Nephron (organoid): ENCODE data around the gene NEAT1.

Experiments
- H3K27ac Mint-ChIP-seq, 3 experiments: 2 replicates each; pipeline ENCODE4 v1.8.0; 2020; ENCODE audit warnings: mixed read lengths in 3 of 3, mild to moderate bottlenecking in 2 of 3, moderate library complexity in 1 of 3
- H3K27me3 Mint-ChIP-seq: 2 replicates; pipeline ENCODE4 v1.8.0; 2021; ENCODE audit warnings: low read depth, mild to moderate bottlenecking, moderate library complexity, mixed read lengths
- H3K36me3 Mint-ChIP-seq: 2 replicates; pipeline ENCODE4 v1.8.0; 2020; ENCODE audit warnings: low read depth, mixed read lengths
- H3K4me1 Mint-ChIP-seq: 2 replicates; pipeline ENCODE4 v1.8.0; 2020; ENCODE audit warnings: mixed read lengths
- H3K4me3 Mint-ChIP-seq, 3 experiments: 2 replicates each; pipeline ENCODE4 v1.8.0; 2020; ENCODE audit warnings: mild to moderate bottlenecking in 3 of 3, mixed read lengths in 3 of 3, moderate library complexity in 2 of 3
- H3K9me3 Mint-ChIP-seq: 2 replicates; pipeline ENCODE4 v1.8.0; 2020; ENCODE audit warnings: mixed read lengths
- TF ChIP-seq, protein P1 (sequence below), 3 experiments: fragments of 200-600 bp; sonication (generic); IDR thresholded peaks; one replicate each; pipeline ENCODE4 v1.5.0; 2021; ENCODE audit warnings: antibody characterized with exemption in 3 of 3; ENCODE audit not compliant: unreplicated experiment in 3 of 3

The NEAT1 gene

DNA sequence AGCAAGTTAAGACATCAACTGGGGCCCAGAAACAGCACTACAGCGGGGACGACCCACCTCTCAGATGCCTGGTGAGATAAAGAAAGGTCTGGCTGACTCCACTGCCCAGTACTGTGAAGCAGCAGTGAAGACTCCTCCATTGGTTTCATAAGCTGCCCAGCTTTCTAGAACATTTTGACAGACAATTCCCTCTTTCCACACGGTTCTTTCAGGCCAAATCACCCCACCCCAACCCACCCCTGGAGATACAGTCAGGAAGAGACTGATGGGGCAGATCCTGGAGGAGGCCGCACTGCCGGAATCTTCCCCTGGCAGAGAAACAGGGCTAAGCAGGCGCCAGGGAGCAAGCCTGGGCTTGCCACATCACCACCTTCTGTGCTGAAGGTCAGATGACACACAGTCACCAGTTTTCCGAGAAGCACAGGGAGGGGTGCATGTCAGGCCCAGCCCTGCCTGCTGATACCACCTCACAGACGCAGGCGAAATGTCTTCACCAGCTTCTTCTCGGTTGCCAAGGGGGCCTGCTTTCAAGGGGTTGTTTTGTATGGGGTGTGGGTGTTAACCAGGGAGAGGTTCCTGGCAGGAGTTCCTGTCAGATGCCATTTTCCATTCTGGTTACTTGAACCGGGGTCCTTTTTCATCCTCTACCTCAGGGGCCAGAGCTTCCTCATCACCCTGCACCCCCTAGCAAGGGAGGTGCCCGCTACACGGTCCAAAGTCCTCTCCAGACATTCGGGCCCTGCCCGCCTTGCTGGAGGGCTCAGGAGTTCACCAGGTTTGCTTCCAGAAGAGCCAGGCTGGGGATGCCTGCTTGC is 1.4 kb upstream of the NEAT1 start:
- TF ChIP-seq, protein P1, sequence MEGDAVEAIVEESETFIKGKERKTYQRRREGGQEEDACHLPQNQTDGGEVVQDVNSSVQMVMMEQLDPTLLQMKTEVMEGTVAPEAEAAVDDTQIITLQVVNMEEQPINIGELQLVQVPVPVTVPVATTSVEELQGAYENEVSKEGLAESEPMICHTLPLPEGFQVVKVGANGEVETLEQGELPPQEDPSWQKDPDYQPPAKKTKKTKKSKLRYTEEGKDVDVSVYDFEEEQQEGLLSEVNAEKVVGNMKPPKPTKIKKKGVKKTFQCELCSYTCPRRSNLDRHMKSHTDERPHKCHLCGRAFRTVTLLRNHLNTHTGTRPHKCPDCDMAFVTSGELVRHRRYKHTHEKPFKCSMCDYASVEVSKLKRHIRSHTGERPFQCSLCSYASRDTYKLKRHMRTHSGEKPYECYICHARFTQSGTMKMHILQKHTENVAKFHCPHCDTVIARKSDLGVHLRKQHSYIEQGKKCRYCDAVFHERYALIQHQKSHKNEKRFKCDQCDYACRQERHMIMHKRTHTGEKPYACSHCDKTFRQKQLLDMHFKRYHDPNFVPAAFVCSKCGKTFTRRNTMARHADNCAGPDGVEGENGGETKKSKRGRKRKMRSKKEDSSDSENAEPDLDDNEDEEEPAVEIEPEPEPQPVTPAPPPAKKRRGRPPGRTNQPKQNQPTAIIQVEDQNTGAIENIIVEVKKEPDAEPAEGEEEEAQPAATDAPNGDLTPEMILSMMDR (IDR thresholded peaks at IDR 0.05; ENCODE audit: unreplicated experiment in 3 of 3) = no peak
- H3K27me3 Mint-ChIP-seq = no peaks in the 10 kb centered on the region
- peak overlapping the region; percentile 91 to 99 (median 92) for H3K4me3 Mint-ChIP-seq
- H3K36me3 Mint-ChIP-seq = peaks cover 13% of the 10 kb centered on the region
- H3K4me1 Mint-ChIP-seq = peaks cover 84% of the 10 kb centered on the region
- no peaks in the 10 kb centered on the region for H3K9me3 Mint-ChIP-seq
- H3K27ac Mint-ChIP-seq = peak overlapping the region; percentile 99 to 100 (median 99)

DNA sequence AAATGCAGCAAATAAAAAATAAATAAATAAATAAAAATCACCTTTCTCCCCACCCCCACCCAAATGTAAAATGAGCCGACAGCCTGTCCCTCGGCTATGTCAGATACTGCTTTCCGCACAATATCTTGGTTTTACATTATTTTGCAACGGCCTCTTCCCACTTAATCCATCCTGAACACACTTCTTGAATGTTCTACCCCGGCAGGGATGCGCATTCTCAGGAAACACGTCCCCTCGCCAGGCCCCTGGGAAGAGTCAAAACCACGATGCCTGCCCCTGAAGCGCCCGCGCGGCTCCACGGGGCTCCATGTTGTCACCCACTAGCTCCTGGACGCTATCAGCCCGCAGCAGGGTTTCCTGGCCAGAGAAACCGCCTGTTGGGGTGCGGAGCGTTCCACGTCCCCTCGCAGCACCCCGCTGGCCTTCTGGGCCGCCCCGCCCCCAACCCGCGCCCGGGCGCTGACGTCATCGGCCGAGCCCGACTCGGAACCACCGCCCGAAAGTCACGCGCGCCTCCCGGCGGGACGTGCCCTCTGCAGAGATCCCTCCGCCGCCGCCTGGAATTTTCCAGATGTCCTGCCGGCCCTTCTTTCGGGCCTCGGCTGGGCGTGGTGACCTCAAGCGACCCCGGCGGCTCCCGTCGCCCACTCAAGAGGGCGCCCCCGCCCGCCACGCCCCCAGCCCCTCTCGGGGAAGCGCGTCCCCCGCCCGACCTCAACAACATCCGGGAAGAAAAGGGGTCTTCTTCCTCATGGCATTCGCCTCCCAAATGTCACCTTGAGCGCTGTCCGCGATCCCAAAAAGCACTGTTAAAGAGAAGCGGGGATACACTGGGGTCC is 585 bp upstream of the NEAT1 start:
- Mint-ChIP-seq H3K4me3 (peak overlapping the region; percentile 91 to 99 (median 92)), H3K27ac (peak overlapping the region; percentile 99 to 100 (median 99)), H3K27me3 (no peaks in the 10 kb centered on the region), H3K9me3 (no peaks in the 10 kb centered on the region), H3K4me1 (peaks cover 85% of the 10 kb centered on the region), H3K36me3 (peaks cover 19% of the 10 kb centered on the region)
- TF ChIP-seq, protein P1 (IDR thresholded peaks at IDR 0.05; ENCODE audit: unreplicated experiment in 3 of 3) = no peak

DNA sequence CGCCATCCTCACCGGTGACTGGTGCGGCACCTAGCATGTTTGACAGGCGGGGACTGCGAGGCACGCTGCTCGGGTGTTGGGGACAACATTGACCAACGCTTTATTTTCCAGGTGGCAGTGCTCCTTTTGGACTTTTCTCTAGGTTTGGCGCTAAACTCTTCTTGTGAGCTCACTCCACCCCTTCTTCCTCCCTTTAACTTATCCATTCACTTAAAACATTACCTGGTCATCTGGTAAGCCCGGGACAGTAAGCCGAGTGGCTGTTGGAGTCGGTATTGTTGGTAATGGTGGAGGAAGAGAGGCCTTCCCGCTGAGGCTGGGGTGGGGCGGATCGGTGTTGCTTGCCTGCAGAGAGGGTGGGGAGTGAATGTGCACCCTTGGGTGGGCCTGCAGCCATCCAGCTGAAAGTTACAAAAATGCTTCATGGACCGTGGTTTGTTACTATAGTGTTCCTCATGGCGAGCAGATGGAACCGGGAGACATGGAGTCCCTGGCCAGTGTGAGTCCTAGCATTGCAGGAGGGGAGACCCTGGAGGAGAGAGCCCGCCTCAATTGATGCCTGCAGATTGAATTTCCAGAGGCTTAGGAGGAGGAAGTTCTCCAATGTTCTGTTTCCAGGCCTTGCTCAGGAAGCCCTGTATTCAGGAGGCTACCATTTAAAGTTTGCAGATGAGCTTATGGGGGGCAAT is 1.1 kb downstream of the NEAT1 start:
- H3K36me3 Mint-ChIP-seq = peaks cover 26% of the 10 kb centered on the region
- peaks cover 85% of the 10 kb centered on the region for H3K4me1 Mint-ChIP-seq
- H3K27ac Mint-ChIP-seq = peak overlapping the region; percentile 99 to 100 (median 99)
- peak overlapping the region; percentile 91 to 99 (median 92) for H3K4me3 Mint-ChIP-seq
- TF ChIP-seq, protein P1 (IDR thresholded peaks at IDR 0.05; ENCODE audit: unreplicated experiment in 3 of 3) = no peak
- no peaks in the 10 kb centered on the region for H3K27me3 Mint-ChIP-seq
- no peaks in the 10 kb centered on the region for H3K9me3 Mint-ChIP-seq

DNA sequence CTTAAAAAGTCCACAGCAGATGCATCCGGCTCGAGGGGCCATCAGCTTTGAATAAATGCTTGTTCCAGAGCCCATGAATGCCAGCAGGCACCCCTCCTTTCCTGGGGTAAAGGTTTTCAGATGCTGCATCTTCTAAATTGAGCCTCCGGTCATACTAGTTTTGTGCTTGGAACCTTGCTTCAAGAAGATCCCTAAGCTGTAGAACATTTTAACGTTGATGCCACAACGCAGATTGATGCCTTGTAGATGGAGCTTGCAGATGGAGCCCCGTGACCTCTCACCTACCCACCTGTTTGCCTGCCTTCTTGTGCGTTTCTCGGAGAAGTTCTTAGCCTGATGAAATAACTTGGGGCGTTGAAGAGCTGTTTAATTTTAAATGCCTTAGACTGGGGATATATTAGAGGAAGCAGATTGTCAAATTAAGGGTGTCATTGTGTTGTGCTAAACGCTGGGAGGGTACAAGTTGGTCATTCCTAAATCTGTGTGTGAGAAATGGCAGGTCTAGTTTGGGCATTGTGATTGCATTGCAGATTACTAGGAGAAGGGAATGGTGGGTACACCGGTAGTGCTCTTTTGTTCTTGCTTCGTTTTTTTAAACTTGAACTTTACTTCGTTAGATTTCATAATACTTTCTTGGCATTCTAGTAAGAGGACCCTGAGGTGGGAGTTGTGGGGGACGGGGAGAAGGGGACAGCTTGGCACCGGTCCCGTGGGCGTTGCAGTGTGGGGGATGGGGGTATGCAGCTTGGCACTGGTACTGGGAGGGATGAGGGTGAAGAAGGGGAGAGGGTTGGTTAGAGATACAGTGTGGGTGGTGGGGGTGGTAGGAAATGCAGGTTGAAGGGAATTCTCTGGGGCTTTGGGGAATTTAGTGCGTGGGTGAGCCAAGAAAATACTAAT is 1.9 kb downstream of the NEAT1 start:
- peaks cover 83% of the 10 kb centered on the region for H3K4me1 Mint-ChIP-seq
- peak overlapping the region; percentile 99 to 100 (median 99) for H3K27ac Mint-ChIP-seq
- TF ChIP-seq, protein P1 (IDR thresholded peaks at IDR 0.05; ENCODE audit: unreplicated experiment in 3 of 3) = no peak
- H3K9me3 Mint-ChIP-seq = no peaks in the 10 kb centered on the region
- H3K36me3 Mint-ChIP-seq = peaks cover 30% of the 10 kb centered on the region
- peak overlapping the region; percentile 91 to 99 (median 92) for H3K4me3 Mint-ChIP-seq
- no peaks in the 10 kb centered on the region for H3K27me3 Mint-ChIP-seq
